Pancreas (tissue), 10 donors: ENCODE data around the gene HMCN1. TPM values are rescaled to one million over a fixed set of nuclear protein-coding genes. Genes with fewer than 3 reads are reported as not detected.

ENCODE experiments used
- ATAC-seq, 4 donors: fragments of 200-7000 bp; cut with Tn5 transposase; one replicate each; pipeline versions ENCODE4 v1.8.0 to v1.9.1; 2020; ENCODE audit warnings: mild to moderate bottlenecking in 4 of 4, moderate library complexity in 4 of 4
- DNase-seq, 6 donors: peaks; one replicate each; pipeline ENCODE4 v3.0.0-alpha.2; 2020
- FAIRE-seq: peaks from 2 replicates; lab custom pipeline; 2012; peaks lifted over from hg19 to GRCh38; lab: Jason Lieb, UNC
- H3K27ac ChIP-seq, 4 donors: fragments of 200-600 bp; sonication (generic); 1 replicate in 3 of 4; 2 replicates in 1 of 4; pipeline versions ENCODE4 v1.5.0 to v1.8.0; 2020
- H3K27me3 ChIP-seq, 4 donors: fragments of 200-600 bp; one replicate each; pipeline ENCODE4 v1.8.0; 2021
- H3K36me3 ChIP-seq, 3 donors: fragments of 200-600 bp; sonication (generic) in 1 of 3; one replicate each; pipeline versions ENCODE4 v1.5.0 to v1.8.0; 2020 to 2021
- H3K4me1 ChIP-seq, 3 donors: fragments of 200-600 bp; one replicate each; pipeline ENCODE4 v1.8.0; 2021
- H3K4me3 ChIP-seq, 4 donors: fragments of 200-600 bp; sonication (generic) in 2 of 4; one replicate each; pipeline versions ENCODE4 v1.5.0 to v1.8.0; 2020 to 2021
- H3K9me3 ChIP-seq, 4 donors: fragments of 200-600 bp; one replicate each; pipeline ENCODE4 v1.8.0; 2021
- WGBS, 2 donors: extraction: QIAGEN DNeasy Blood & Tissue Kit; methylation state at CpG; one replicate each; pipeline ENCODE4 v1.1.7; 2013; 5-methylcytosine and 5-hydroxymethylcytosine counted together
- intact Hi-C, 3 donors: fragments of 100-400 bp; cut with DNase I; formaldehyde crosslinking; loops; one replicate each; pipeline versions ENCODE4 v1.11.1 to v1.14.2; 2022
- polyA plus RNA-seq, 2 donors: library from polyadenylated mRNA; stranded (reverse); fragments of 200-250 nt; gene quantifications; one replicate each; pipeline ENCODE4 v1.2.3, GENCODE V29; 2013
- total RNA-seq, 6 donors: library from RNA; stranded (reverse); fragmentation: NEBNext Ultra II Directional in 4 of 6; extraction: Animal tissue kit (Norgen Biotek cat#: 25700) in 4 of 6; gene quantifications; one replicate each; pipeline versions ENCODE4 v1.2.1 to v1.2.4, GENCODE V29; 2021 to 2023
- TF ChIP-seq, protein P1 (sequence below), 4 donors: fragments of 200-600 bp; sonication (generic) in 3 of 4; IDR thresholded peaks; one replicate each; pipeline versions ENCODE4 v1.5.0 to v1.8.0; 2021; ENCODE audit warnings: antibody characterized with exemption in 4 of 4
- donor health status: healthy with polysubstance abuse.
- donor health status: DM: no; HTN: no; CAD: no; lungs with moderate emphysema.
- donor health status: DM: no; HTN: no; CAD: no.
- donor health status: control.
- donor health status: control.
- donor health status: Bipolar disorder and iron deficiency.
- donor health status: DM: yes; HTN: yes; CAD: no.
- donor health status: DM: no; HTN: no; CAD: no.
- donor health status: DM: no; HTN: no; CAD: no.
- donor health status: DM: yes; HTN: yes; CAD: no.

Gene HMCN1
- total and polyA plus RNA-seq, 8 donors = 0.19 to 4.8 (median 0.60) TPM

DNA sequence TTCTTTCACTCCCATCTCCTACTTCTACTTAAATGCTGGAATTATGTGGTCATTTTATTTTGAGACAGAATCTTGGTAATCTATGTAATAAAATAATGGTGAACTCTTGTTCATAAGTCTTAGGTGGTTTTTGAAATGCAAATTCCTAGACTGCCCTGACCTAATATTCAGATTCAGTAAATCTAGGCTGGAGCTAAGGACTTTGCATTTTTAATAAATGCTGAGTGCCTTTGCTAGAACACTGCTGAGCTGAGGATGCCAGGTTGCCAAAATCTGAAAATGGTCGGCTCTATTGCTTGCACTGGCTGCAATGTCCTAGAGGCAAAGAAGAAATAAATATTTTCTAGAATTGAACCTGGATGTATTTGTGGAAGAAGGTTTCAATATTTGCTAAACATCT is 187.4 kb downstream of the HMCN1 start:
- intact Hi-C loops = no loop called here
- H3K36me3 ChIP-seq = no peaks in the 10 kb centered on the region
- ATAC-seq (no peak), DNase-seq (no peak), FAIRE-seq (no peak)
- H3K4me3 ChIP-seq = no peak overlapping the region
- TF ChIP-seq, protein P1, sequence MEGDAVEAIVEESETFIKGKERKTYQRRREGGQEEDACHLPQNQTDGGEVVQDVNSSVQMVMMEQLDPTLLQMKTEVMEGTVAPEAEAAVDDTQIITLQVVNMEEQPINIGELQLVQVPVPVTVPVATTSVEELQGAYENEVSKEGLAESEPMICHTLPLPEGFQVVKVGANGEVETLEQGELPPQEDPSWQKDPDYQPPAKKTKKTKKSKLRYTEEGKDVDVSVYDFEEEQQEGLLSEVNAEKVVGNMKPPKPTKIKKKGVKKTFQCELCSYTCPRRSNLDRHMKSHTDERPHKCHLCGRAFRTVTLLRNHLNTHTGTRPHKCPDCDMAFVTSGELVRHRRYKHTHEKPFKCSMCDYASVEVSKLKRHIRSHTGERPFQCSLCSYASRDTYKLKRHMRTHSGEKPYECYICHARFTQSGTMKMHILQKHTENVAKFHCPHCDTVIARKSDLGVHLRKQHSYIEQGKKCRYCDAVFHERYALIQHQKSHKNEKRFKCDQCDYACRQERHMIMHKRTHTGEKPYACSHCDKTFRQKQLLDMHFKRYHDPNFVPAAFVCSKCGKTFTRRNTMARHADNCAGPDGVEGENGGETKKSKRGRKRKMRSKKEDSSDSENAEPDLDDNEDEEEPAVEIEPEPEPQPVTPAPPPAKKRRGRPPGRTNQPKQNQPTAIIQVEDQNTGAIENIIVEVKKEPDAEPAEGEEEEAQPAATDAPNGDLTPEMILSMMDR (IDR thresholded peaks at IDR 0.05) = no peak
- H3K4me1 ChIP-seq = no peaks in the 10 kb centered on the region
- 77 to 86% methylated on average over 1 of the region's 1 CpG for WGBS, 2 donors
- no peaks in the 10 kb centered on the region for H3K9me3 ChIP-seq
- no peak overlapping the region for H3K27ac ChIP-seq
- no peaks in the 10 kb centered on the region for H3K27me3 ChIP-seq

DNA sequence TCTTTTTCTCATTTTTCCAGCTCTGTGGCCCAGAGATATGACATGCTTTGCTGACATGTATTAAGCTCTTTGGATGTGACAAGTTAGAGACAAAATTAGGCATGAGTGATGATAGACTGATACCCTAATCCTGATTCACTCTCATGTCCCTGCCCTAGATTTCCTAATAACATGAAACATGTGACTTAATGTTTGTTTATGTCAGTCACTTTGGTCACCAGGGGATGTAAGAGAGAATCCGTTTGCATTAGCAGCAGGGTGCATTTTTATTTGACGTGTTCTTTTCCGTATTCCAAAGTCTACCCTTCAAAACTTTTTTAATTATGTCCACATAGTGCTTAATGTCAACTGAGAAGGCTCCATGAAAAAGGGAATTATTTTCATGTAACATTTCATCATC is 192.4 kb downstream of the HMCN1 start:
- ATAC-seq (peak in 1 of 4 donors; percentile 46), FAIRE-seq (no peak), DNase-seq (no peak)
- Histone ChIP-seq H3K9me3 (no peaks in the 10 kb centered on the region), H3K27ac (no peak overlapping the region), H3K4me3 (no peak overlapping the region), H3K4me1 (no peaks in the 10 kb centered on the region), H3K27me3 (no peaks in the 10 kb centered on the region), H3K36me3 (no peaks in the 10 kb centered on the region)
- TF ChIP-seq, protein P1 (IDR thresholded peaks at IDR 0.05) = no peak
- 28 to 36% methylated on average over 3 of the region's 3 CpGs for WGBS, 2 donors
- intact Hi-C loops = no loop called here

- no peak for FAIRE-seq
- no peak for DNase-seq
- TF ChIP-seq, protein P1 (IDR thresholded peaks at IDR 0.05) = no peak
- Histone ChIP-seq H3K4me3 (no peak overlapping the region), H3K4me1 (no peaks in the 10 kb centered on the region), H3K36me3 (no peaks in the 10 kb centered on the region), H3K27me3 (no peaks in the 10 kb centered on the region), H3K9me3 (no peaks in the 10 kb centered on the region), H3K27ac (no peak overlapping the region)
- intact Hi-C loops = no loop called here
- no peak for ATAC-seq
- 43 to 46% methylated on average over 1 of the region's 1 CpG for WGBS, 2 donors
These were observed 195.6 kb downstream of the HMCN1 start for GRCh38 chr1:185929776-185930175.

- TF ChIP-seq, protein P1 (IDR thresholded peaks at IDR 0.05) = no peak
- no peak for FAIRE-seq
- no peaks in the 10 kb centered on the region for H3K9me3 ChIP-seq
- 94 to 97% methylated on average over 2 of the region's 2 CpGs for WGBS, 2 donors
- ATAC-seq = no peak
- H3K27ac ChIP-seq = no peak overlapping the region
- H3K36me3 ChIP-seq = no peaks in the 10 kb centered on the region
- no peak overlapping the region for H3K4me3 ChIP-seq
- intact Hi-C loops = no loop called here
- H3K4me1 ChIP-seq = no peaks in the 10 kb centered on the region
- no peak for DNase-seq
- H3K27me3 ChIP-seq = no peaks in the 10 kb centered on the region
These were observed 197.2 kb downstream of the HMCN1 start for GRCh38 chr1:185931438-185931837.

DNA sequence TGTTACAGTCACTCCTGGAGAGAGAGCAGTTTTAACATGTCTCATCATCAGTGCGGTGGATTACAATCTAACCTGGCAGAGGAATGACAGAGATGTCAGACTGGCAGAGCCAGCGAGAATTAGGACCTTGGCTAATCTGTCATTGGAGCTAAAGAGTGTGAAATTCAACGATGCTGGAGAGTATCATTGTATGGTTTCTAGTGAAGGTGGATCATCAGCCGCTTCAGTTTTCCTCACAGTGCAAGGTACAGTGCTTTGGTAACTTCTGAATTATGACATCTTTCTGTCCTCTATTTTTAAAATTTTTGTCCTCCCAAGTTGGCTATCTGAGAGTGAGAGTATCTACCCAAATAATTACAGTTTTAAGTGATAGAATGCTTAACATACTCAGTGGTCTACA is 199.4 kb downstream of the HMCN1 start:
- intact Hi-C loops = no loop called here
- Histone ChIP-seq H3K27me3 (no peaks in the 10 kb centered on the region), H3K4me1 (no peaks in the 10 kb centered on the region), H3K27ac (no peak overlapping the region), H3K4me3 (no peak overlapping the region), H3K9me3 (no peaks in the 10 kb centered on the region), H3K36me3 (no peaks in the 10 kb centered on the region)
- ATAC-seq (no peak), DNase-seq (no peak), FAIRE-seq (no peak)
- 81 to 89% methylated on average over 4 of the region's 4 CpGs for WGBS, 2 donors
- TF ChIP-seq, protein P1 (IDR thresholded peaks at IDR 0.05) = no peak
